A549 (cell line): ENCODE data around the gene ZNF681. TPM values are rescaled to one million over a fixed set of nuclear protein-coding genes. Genes with fewer than 3 reads are reported as not detected.

Source experiments
- ATAC-seq, 2 experiments: fragments of 200-7000 bp in 1 of 2; fragments of >200 bp in 1 of 2; cut with Nextera tagmentation in 1 of 2; cut with Tn5 transposase in 1 of 2; 3 replicates each; pipeline versions ENCODE4 v1.8.0 to v1.9.1; 2018 to 2020; ENCODE audit warnings: mild to moderate bottlenecking in 1 of 2, moderate library complexity in 1 of 2
- CTCF ChIA-PET: fragments of 300-600 bp; sonication (Branson Sonifier 250); formaldehyde crosslinking; extraction: SDS; loops from one replicate; lab custom pipeline; 2021; ENCODE audit warnings: antibody characterized with exemption, inconsistent platforms; lab: Yijun Ruan, JAX
- POLR2A ChIA-PET: fragments of 350-600 bp; formaldehyde crosslinking; extraction: SDS; loops from one replicate; lab custom pipeline; 2021; ENCODE audit warnings: antibody characterized with exemption, inconsistent platforms; lab: Yijun Ruan, JAX
- DNase-seq, 2 experiments: peaks; one replicate each; pipeline versions ENCODE4 v3.0.0 to v3.0.0-alpha.2; 2011 to 2016; ENCODE audit warnings: low read depth in 1 of 2, low spot score in 1 of 2
- FAIRE-seq: peaks from 2 replicates; lab custom pipeline; 2011; peaks lifted over from hg19 to GRCh38; lab: Jason Lieb, UNC
- H3K27ac ChIP-seq, 2 experiments: fragments of >200 bp; sonication (Bioruptor Twin); formaldehyde crosslinking; 3 replicates each; pipeline ENCODE4 v1.5.1; 2016 to 2017
- H3K4me1 ChIP-seq: fragments of >200 bp; sonication (Bioruptor Twin); formaldehyde crosslinking; 3 replicates; pipeline ENCODE4 v1.6.1; 2016
- H3K4me2 ChIP-seq: fragments of >200 bp; sonication (Bioruptor Twin); formaldehyde crosslinking; 3 replicates; pipeline ENCODE4 v1.6.1; 2016
- H3K4me3 ChIP-seq: fragments of >200 bp; sonication (Bioruptor Twin); formaldehyde crosslinking; 3 replicates; pipeline ENCODE4 v1.5.1; 2016
- H3K9me3 ChIP-seq: fragments of >200 bp; sonication (Bioruptor Twin); formaldehyde crosslinking; 3 replicates; pipeline ENCODE4 v1.6.1; 2016
- CBX2 ChIP-seq: fragments of 200-600 bp; sonication (generic); IDR thresholded peaks from 2 replicates; pipeline ENCODE4 v1.6.1; 2016; ENCODE audit warnings: low read depth, mild to moderate bottlenecking, borderline replicate concordance
- CBX8 ChIP-seq: fragments of 200-600 bp; sonication (generic); IDR thresholded peaks from 2 replicates; pipeline ENCODE4 v1.6.1; 2016
- CEBPB ChIP-seq, 2 experiments: fragments of >200 bp in 1 of 2; sonication (Bioruptor Twin) in 1 of 2; formaldehyde crosslinking in 1 of 2; IDR thresholded peaks; 2 replicates each; pipeline ENCODE4 v1.6.1; 2012 to 2016
- CHD2 ChIP-seq: fragments of 150-350 bp; IDR thresholded peaks from 2 replicates; pipeline ENCODE4 v1.6.1; 2014; ENCODE audit warnings: low read length; ENCODE audit not compliant: partially characterized antibody
- EHF ChIP-seq: fragments of 250-450 bp; sonication (Bioruptor Pico); IDR thresholded peaks from 2 replicates; pipeline ENCODE4 v1.5.0; 2020; ENCODE audit warnings: mild to moderate bottlenecking
- EHMT2 ChIP-seq: fragments of 200-600 bp; sonication (generic); IDR thresholded peaks from 2 replicates; pipeline ENCODE4 v1.6.1; 2016; ENCODE audit warnings: antibody characterized with exemption, low read depth, mild to moderate bottlenecking, moderate library complexity
- EP300 ChIP-seq, 2 experiments: fragments of >200 bp; sonication (Bioruptor Twin); formaldehyde crosslinking; IDR thresholded peaks; 2 replicates in 1 of 2; 3 replicates in 1 of 2; pipeline ENCODE4 v1.6.1; 2016 to 2017
- FOSB ChIP-seq: fragments of 250-450 bp; sonication (Bioruptor Pico); IDR thresholded peaks from 2 replicates; pipeline ENCODE4 v1.5.0; 2020; ENCODE audit warnings: mild to moderate bottlenecking, moderate library complexity
- FOSL2 ChIP-seq, 2 experiments: fragments of 450-650 bp in 1 of 2; fragments of >200 bp in 1 of 2; sonication (Bioruptor Twin) in 1 of 2; formaldehyde crosslinking; IDR thresholded peaks; 2 replicates each; pipeline versions ENCODE4 v1.5.0 to v1.6.1; 2016 to 2020; ENCODE audit warnings: mild to moderate bottlenecking in 1 of 2, moderate library complexity in 1 of 2
- HOXB5 ChIP-seq: fragments of 250-450 bp; sonication (Bioruptor Pico); IDR thresholded peaks from 2 replicates; pipeline ENCODE4 v1.5.0; 2020; ENCODE audit warnings: mild to moderate bottlenecking, moderate library complexity
- JUNB ChIP-seq: fragments of >200 bp; sonication (Bioruptor Twin); formaldehyde crosslinking; IDR thresholded peaks from 2 replicates; pipeline ENCODE4 v1.6.1; 2016
- NFE2L2 ChIP-seq: fragments of 150-350 bp; conservative IDR thresholded peaks from 2 replicates; pipeline ENCODE4 v1.6.1; 2014; ENCODE audit warnings: low read length
- PHF8 ChIP-seq: fragments of 200-600 bp; sonication (generic); IDR thresholded peaks from 2 replicates; pipeline ENCODE4 v1.6.1; 2016; ENCODE audit warnings: low read depth, mild to moderate bottlenecking, antibody characterized with exemption, moderate library complexity, borderline replicate concordance
- POLR2AphosphoS2 ChIP-seq: conservative IDR thresholded peaks from 2 replicates; pipeline ENCODE4 v1.6.1; 2012; ENCODE audit warnings: low read length, improper control_type of control experiment, inconsistent platforms
- RAD21 ChIP-seq, 2 experiments: fragments of >200 bp in 1 of 2; sonication (Bioruptor Twin) in 1 of 2; formaldehyde crosslinking in 1 of 2; IDR thresholded peaks in 1 of 2; conservative IDR thresholded peaks in 1 of 2; 2 replicates in 1 of 2; 3 replicates in 1 of 2; pipeline ENCODE4 v1.6.1; 2012 to 2018; ENCODE audit warnings: inconsistent platforms in 1 of 2
- SREBF2 ChIP-seq: fragments of 450-650 bp; IDR thresholded peaks from 2 replicates; pipeline ENCODE4 v1.6.1; 2014; ENCODE audit warnings: mild to moderate bottlenecking, moderate library complexity
- ZNF302 ChIP-seq: fragments of 250-450 bp; sonication (Bioruptor Pico); IDR thresholded peaks from 2 replicates; pipeline ENCODE4 v1.9.0; 2021; ENCODE audit warnings: inconsistent platforms, mild to moderate bottlenecking, moderate library complexity
- WGBS: methylation state at CpG from one replicate; pipeline ENCODE4 v1.1.6; 2017; ENCODE audit errors: missing lambda C conversion rate; 5-methylcytosine and 5-hydroxymethylcytosine counted together
- polyA plus RNA-seq, 4 experiments: library from polyadenylated mRNA; depleted of rRNA in 3 of 4; stranded (reverse); fragments of >200 nt; fragmentation: RNase III in 1 of 4; extraction: RNeasy Plus Mini Kit Qiagen cat#74134 plus additional on column Dnase treatment in 1 of 4; gene quantifications; 2 replicates in 3 of 4; 3 replicates in 1 of 4; pipeline ENCODE4 v1.2.3, GENCODE V29; 2011 to 2017
- TF ChIP-seq, protein P1 (sequence below): IDR thresholded peaks from 2 replicates; pipeline ENCODE4 v1.6.1; 2012
- TF ChIP-seq, protein P2 (sequence below): IDR thresholded peaks from 2 replicates; pipeline ENCODE4 v1.6.1; 2012
- TF ChIP-seq, protein P3 (sequence below): IDR thresholded peaks from 2 replicates; pipeline ENCODE4 v1.6.1; 2012; ENCODE audit warnings: low read depth, borderline replicate concordance
- TF ChIP-seq, protein P4 (sequence below): fragments of >200 bp; sonication (Bioruptor Twin); formaldehyde crosslinking; IDR thresholded peaks from 2 replicates; pipeline ENCODE4 v1.6.1; 2016
- TF ChIP-seq, protein P5 (sequence below): fragments of >200 bp; sonication (Bioruptor Twin); formaldehyde crosslinking; IDR thresholded peaks from 3 replicates; pipeline ENCODE4 v1.5.1; 2016

Gene ZNF681
- polyA plus RNA-seq, 2 of the 4 experiments (the other 2 are of a cell fraction), result 0.01 to 0.03 TPM

DNA sequence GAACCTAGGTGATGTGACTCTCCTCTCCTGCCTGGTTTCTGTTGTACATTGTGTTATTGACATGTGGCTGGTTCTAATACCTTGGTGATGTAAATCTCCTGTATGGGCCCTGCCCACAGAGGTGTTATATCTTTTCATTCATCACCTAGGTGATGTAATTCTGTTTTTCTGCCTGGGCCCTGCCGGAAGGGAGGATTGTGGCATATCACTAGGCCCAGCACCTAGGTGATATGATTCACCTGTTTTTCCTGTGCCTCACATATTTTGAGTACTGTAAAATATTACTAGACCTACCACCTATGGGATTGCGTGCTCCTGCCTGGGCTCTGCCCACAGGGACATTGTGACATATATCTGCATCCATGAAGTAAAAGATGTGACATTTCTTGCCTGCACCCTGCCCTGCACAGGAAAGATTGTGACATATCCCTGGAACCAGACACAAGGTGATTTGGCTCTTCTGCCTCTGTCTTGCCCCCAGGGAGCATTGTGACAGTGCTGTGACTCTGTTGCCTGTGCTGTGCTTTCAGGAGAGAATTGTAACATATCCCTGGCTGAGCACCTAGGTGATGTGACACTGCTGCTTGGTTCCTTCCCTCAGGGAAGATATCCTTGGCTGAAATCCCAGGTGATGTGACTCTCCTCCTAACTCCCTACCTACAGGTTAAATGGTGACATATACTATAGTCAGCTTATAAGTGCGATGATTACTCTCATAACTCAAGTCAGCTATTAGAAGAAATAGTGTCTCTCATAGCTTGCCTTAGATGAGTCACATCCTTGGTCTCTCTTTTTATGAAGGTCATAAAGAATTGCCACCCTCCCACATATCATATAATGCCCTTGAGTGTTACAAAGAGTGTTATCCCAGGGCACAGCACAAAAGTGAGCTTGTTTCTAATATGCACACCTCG lies 13.3 kb upstream of the ZNF681 start:
- H3K27ac ChIP-seq, result no peak overlapping the region
- ChIA-PET POLR2A (no interaction called here), CTCF (no interaction called here)
- DNase-seq (no peak), FAIRE-seq (no peak), ATAC-seq (no peak)
- no peaks in the 10 kb centered on the region for H3K4me1 ChIP-seq
- WGBS, result 9% methylated on average over 4 of the region's 4 CpGs
- H3K4me2 ChIP-seq, result no peak overlapping the region
- H3K4me3 ChIP-seq, result no peak overlapping the region
- peaks cover 19% of the 10 kb centered on the region; the same call in 2 of the 3 replicates for H3K9me3 ChIP-seq
- TF ChIP-seq CHD2 (no peak), JUNB (no peak), PHF8 (no peak), NFE2L2 (no peak), SREBF2 (no peak), POLR2AphosphoS2 (no peak), FOSL2 (IDR thresholded peaks at IDR 0.05) (no peak), FOSL2 (CRISPR knock-in tag; IDR thresholded peaks at IDR 0.05) (no peak), CBX2 (no peak), EHF (CRISPR knock-in tag) (no peak), CBX8 (no peak), EP300 (IDR thresholded peaks at IDR 0.05) (no peak), HOXB5 (CRISPR knock-in tag) (no peak), CEBPB (IDR thresholded peaks at IDR 0.05) (no peak), ZNF302 (CRISPR knock-in tag) (no peak), FOSB (no peak)
- TF ChIP-seq, protein P1, sequence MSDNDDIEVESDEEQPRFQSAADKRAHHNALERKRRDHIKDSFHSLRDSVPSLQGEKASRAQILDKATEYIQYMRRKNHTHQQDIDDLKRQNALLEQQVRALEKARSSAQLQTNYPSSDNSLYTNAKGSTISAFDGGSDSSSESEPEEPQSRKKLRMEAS, result no peak
- TF ChIP-seq, protein P2, sequence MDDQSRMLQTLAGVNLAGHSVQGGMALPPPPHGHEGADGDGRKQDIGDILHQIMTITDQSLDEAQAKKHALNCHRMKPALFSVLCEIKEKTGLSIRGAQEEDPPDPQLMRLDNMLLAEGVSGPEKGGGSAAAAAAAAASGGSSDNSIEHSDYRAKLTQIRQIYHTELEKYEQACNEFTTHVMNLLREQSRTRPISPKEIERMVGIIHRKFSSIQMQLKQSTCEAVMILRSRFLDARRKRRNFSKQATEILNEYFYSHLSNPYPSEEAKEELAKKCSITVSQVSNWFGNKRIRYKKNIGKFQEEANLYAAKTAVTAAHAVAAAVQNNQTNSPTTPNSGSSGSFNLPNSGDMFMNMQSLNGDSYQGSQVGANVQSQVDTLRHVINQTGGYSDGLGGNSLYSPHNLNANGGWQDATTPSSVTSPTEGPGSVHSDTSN, result no peak
- TF ChIP-seq, protein P3, sequence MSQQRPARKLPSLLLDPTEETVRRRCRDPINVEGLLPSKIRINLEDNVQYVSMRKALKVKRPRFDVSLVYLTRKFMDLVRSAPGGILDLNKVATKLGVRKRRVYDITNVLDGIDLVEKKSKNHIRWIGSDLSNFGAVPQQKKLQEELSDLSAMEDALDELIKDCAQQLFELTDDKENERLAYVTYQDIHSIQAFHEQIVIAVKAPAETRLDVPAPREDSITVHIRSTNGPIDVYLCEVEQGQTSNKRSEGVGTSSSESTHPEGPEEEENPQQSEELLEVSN, result no peak

DNA sequence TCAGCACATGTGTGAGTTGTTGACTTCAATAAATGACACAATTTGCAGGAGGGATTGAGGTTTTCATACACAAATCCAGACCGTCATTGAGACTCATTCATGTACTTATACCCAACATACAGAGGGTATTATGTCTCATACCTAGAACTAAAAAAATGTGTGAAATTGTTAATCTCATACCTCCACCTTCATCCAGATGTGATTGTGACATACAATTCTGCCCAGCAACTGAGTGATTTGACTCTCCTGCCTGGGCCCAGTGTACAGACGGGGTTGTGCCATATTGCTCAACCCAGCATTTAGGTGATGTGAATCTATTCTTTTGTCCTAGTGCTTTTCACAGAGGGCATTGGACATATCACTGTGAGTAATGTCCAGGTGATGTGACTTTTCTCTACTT lies 12.6 kb upstream of the ZNF681 start:
- Histone ChIP-seq H3K9me3 (peaks cover 14% of the 10 kb centered on the region; the same call in 1 of the 3 replicates), H3K4me1 (no peaks in the 10 kb centered on the region), H3K27ac (no peak overlapping the region), H3K4me3 (no peak overlapping the region), H3K4me2 (no peak overlapping the region)
- ChIA-PET POLR2A (no interaction called here), CTCF (no interaction called here)
- no peak for TF ChIP-seq PHF8
- TF ChIP-seq NFE2L2, result no peak
- no peak for TF ChIP-seq EHMT2
- no peak for TF ChIP-seq EHF (CRISPR knock-in tag)
- TF ChIP-seq, protein P2, result no peak
- TF ChIP-seq RAD21 (conservative IDR thresholded peaks at IDR 0.05 in 1 of 2, IDR thresholded peaks at IDR 0.05 in 1 of 2), result no peak
- TF ChIP-seq, protein P4, sequence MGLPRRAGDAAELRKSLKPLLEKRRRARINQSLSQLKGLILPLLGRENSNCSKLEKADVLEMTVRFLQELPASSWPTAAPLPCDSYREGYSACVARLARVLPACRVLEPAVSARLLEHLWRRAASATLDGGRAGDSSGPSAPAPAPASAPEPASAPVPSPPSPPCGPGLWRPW, result no peak
- no peak for TF ChIP-seq CHD2
- TF ChIP-seq, protein P5, sequence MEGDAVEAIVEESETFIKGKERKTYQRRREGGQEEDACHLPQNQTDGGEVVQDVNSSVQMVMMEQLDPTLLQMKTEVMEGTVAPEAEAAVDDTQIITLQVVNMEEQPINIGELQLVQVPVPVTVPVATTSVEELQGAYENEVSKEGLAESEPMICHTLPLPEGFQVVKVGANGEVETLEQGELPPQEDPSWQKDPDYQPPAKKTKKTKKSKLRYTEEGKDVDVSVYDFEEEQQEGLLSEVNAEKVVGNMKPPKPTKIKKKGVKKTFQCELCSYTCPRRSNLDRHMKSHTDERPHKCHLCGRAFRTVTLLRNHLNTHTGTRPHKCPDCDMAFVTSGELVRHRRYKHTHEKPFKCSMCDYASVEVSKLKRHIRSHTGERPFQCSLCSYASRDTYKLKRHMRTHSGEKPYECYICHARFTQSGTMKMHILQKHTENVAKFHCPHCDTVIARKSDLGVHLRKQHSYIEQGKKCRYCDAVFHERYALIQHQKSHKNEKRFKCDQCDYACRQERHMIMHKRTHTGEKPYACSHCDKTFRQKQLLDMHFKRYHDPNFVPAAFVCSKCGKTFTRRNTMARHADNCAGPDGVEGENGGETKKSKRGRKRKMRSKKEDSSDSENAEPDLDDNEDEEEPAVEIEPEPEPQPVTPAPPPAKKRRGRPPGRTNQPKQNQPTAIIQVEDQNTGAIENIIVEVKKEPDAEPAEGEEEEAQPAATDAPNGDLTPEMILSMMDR, result no peak
- no peak for DNase-seq
- no peak for FAIRE-seq
- 33% methylated on average over 2 of the region's 2 CpGs for WGBS
- no peak for ATAC-seq
